PC-3 (cell line): ENCODE data around the gene MOAP1. TPM values are rescaled to one million over a fixed set of nuclear protein-coding genes. Genes with fewer than 3 reads are reported as not detected.

ENCODE experiments used
- ATAC-seq: fragments of 200-7000 bp; cut with Tn5 transposase; 2 replicates; pipeline ENCODE4 v1.9.1; 2020; ENCODE audit warnings: mild to moderate bottlenecking, moderate library complexity
- BruUV-seq: library from RNA; stranded (reverse); fragments of 400-500 nt; replicated peaks from 2 replicates; lab custom pipeline; 2021; lab: Mats Ljungman, UMichigan
- CTCF ChIA-PET: fragments of 300-600 bp; sonication (Branson Sonifier 250); formaldehyde crosslinking; loops from one replicate; lab custom pipeline; 2022; ENCODE audit warnings: antibody characterized with exemption; lab: Charles Lee
- POLR2A ChIA-PET: fragments of 300-600 bp; sonication (Branson Sonifier 250); formaldehyde crosslinking; loops from one replicate; lab custom pipeline; 2022; ENCODE audit warnings: antibody characterized with exemption; ENCODE audit not compliant: unreplicated experiment; lab: Charles Lee
- DNase-seq: peaks from one replicate; pipeline ENCODE4 v3.0.0-alpha.2; 2015
- H2AFZ ChIP-seq: fragments of 300-600 bp; sonication (generic); 2 replicates; pipeline ENCODE4 v1.6.0; 2016; ENCODE audit warnings: antibody characterized with exemption, low read length
- H3F3A ChIP-seq: fragments of 300-600 bp; sonication (generic); one replicate; pipeline ENCODE4 v1.6.0; 2017; ENCODE audit warnings: antibody characterized with exemption, low read length, control low read depth, mild to moderate bottlenecking; ENCODE audit not compliant: unreplicated experiment
- H3K27ac ChIP-seq: fragments of 300-600 bp; sonication (generic); 2 replicates; pipeline ENCODE4 v1.5.1; 2016; ENCODE audit warnings: mild to moderate bottlenecking, low read length
- H3K27me3 ChIP-seq: fragments of 300-600 bp; sonication (generic); 2 replicates; pipeline ENCODE4 v1.6.1; 2016; ENCODE audit warnings: low read length, mixed read lengths
- H3K36me3 ChIP-seq: fragments of 300-600 bp; sonication (generic); 2 replicates; pipeline ENCODE4 v1.6.1; 2016; ENCODE audit warnings: low read depth, mixed run types, low read length, mixed read lengths
- H3K4me1 ChIP-seq: fragments of 300-600 bp; sonication (generic); 2 replicates; pipeline ENCODE4 v1.5.1; 2016; ENCODE audit warnings: low read length; ENCODE audit not compliant: insufficient read depth
- H3K4me2 ChIP-seq: fragments of 300-600 bp; sonication (generic); 2 replicates; pipeline ENCODE4 v1.6.0; 2016; ENCODE audit warnings: low read length
- H3K4me3 ChIP-seq: fragments of 300-600 bp; sonication (generic); 2 replicates; pipeline ENCODE4 v1.5.1; 2016; ENCODE audit warnings: mild to moderate bottlenecking, low read length, mixed read lengths
- H3K79me2 ChIP-seq: fragments of 300-600 bp; sonication (generic); 2 replicates; pipeline ENCODE4 v1.6.1; 2017; ENCODE audit warnings: low read length, mixed read lengths
- H3K9ac ChIP-seq: fragments of 300-600 bp; sonication (generic); 2 replicates; pipeline ENCODE4 v1.6.0; 2016; ENCODE audit warnings: mild to moderate bottlenecking, low read length
- H3K9me2 ChIP-seq: fragments of 300-600 bp; sonication (generic); replicated peaks from 2 replicates; pipeline ENCODE4 v1.6.1; 2016; ENCODE audit warnings: mixed run types, low read length, mixed read lengths
- H3K9me3 ChIP-seq: fragments of 300-600 bp; sonication (generic); 2 replicates; pipeline ENCODE4 v1.6.1; 2016; ENCODE audit warnings: low read length, mixed read lengths
- H4K20me1 ChIP-seq: fragments of 300-600 bp; sonication (generic); 2 replicates; pipeline ENCODE4 v1.6.1; 2016; ENCODE audit warnings: low read length, mixed read lengths
- CTCF ChIP-seq: fragments of 300-600 bp; sonication (generic); conservative IDR thresholded peaks from 2 replicates; pipeline ENCODE4 v1.5.1; 2017; ENCODE audit warnings: antibody characterized with exemption, low read depth, mild to moderate bottlenecking, low read length
- EZH2 ChIP-seq: fragments of 300-600 bp; sonication (generic); IDR thresholded peaks from one replicate; pipeline ENCODE4 v1.6.1; 2017; ENCODE audit warnings: antibody characterized with exemption, mild to moderate bottlenecking, low read length; ENCODE audit not compliant: unreplicated experiment
- EZH2phosphoT487 ChIP-seq: fragments of 300-600 bp; sonication (generic); IDR thresholded peaks from 2 replicates; pipeline ENCODE4 v1.6.1; 2018; ENCODE audit warnings: mild to moderate bottlenecking, antibody characterized with exemption, low read length, borderline replicate concordance
- intact Hi-C: fragments of 100-400 bp; cut with micrococcal nuclease; formaldehyde crosslinking; loops from 2 replicates; pipeline ENCODE4 v1.9.0; 2023
- total RNA-seq: library from RNA; depleted of rRNA; stranded (reverse); fragments of >200 nt; gene quantifications from 2 replicates; pipeline ENCODE4 v1.2.3, GENCODE V29; 2014

MOAP1 gene
- total RNA-seq, 1 experiment from 2014 or later = 15.6 TPM

DNA sequence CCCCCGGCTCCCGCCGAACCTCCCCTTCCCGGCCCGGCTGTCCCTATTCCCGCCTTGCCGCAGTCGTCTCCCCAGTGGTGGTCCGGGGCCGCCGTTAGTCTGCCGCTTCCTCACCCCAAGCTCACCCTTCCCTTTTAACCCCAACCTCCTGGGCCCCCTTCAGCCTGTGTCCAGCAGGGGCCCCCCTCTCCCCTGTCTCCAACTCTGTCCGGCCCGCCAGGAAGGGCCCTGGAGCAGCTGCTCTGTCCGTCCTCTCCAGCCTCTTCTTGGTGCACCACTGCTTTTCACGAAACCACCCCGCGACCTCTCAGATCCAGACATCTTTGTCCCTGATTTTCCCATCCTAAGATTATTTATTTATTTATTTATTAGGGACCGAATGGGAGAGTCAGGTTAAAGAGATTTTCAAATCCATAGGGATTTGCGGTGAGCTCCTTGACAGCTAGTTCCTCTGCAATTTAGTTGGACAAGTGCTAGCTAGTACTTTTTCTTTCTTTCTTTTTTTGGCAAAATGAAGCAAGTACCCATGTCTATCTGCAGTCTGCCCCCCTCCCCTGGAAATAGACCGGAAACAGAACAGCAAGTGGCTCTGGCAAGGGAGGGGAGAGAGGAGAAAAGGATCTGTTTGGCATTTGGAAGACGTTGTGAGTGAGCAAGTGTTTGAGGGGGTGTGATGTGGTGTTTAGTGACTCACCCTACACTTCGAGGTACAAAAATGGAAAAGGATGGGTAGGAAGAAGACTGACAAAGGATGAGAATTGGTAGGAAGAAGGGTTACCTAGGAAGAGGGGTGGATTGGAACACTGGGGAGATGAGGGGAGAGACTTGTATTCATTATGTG is 23.0 kb upstream of the MOAP1 start:
- TF ChIP-seq EZH2phosphoT487 = no peak
- TF ChIP-seq CTCF = peak; percentile 53; the same call in 1 of the 2 replicates
- Histone ChIP-seq H2AFZ (peak overlapping the region; percentile 88), H3K4me2 (peak overlapping the region; percentile 91), H4K20me1 (no peaks in the 10 kb centered on the region), H3K27me3 (no peaks in the 10 kb centered on the region), H3K4me1 (peaks cover 17% of the 10 kb centered on the region; the same call in 1 of the 2 replicates), H3K79me2 (peaks cover 56% of the 10 kb centered on the region), H3K36me3 (peaks cover 5% of the 10 kb centered on the region; the same call in 1 of the 2 replicates), H3K4me3 (peak overlapping the region; percentile 78), H3F3A (no peaks in the 10 kb centered on the region), H3K9me2 (no peaks in the 10 kb centered on the region), H3K9ac (peak overlapping the region; percentile 86), H3K9me3 (no peaks in the 10 kb centered on the region), H3K27ac (peak overlapping the region; percentile 62)
- POLR2A ChIA-PET = interaction anchor here (0.8 to 1.3 kb wide), 3 partner anchors 21 to 92 kb away, joined by 3 to 5 read pairs (median 5); partner anchors contain the start of genes ITPK1, LYSET and MOAP1
- DNase-seq (peak; percentile 51), ATAC-seq (peak; percentile 76)
- CTCF ChIA-PET = interaction anchor here (0.6 to 1.2 kb wide), 5 partner anchors 11 to 189 kb away, joined by 3 to 5 read pairs (median 4); no protein-coding TSS in a partner anchor
- intact Hi-C loops = loop anchor here (1.0 to 5.0 kb wide), 3 partner anchors 23 to 410 kb away; partner anchors contain the start of genes LYSET and MOAP1
- BruUV-seq = TSS peak; percentile 51

- ChIA-PET CTCF (interaction anchor here (0.5 to 1.2 kb wide), 7 partner anchors 12 to 768 kb away, joined by 3 to 5 read pairs (median 4); no protein-coding TSS in a partner anchor), POLR2A (interaction anchor here (0.8 to 1.3 kb wide), 4 partner anchors 20 to 330 kb away, joined by 3 to 6 read pairs (median 5); partner anchors contain the start of genes ITPK1, LYSET and MOAP1)
- H2AFZ ChIP-seq = peak within 1 kb of the TSS; percentile 88
- H3K36me3 ChIP-seq = peaks cover 5% of the 10 kb centered on the region; the same call in 1 of the 2 replicates
- no peaks in the 10 kb centered on the region for H3F3A ChIP-seq
- H3K4me3 ChIP-seq = peak within 1 kb of the TSS; percentile 78
- no peaks in the 10 kb centered on the region for H3K9me3 ChIP-seq
- TSS peak; percentile 72 for BruUV-seq
- ATAC-seq (peak; percentile 90), DNase-seq (peak; percentile 97)
- peaks cover 56% of the 10 kb centered on the region for H3K79me2 ChIP-seq
- peaks cover 17% of the 10 kb centered on the region; the same call in 1 of the 2 replicates for H3K4me1 ChIP-seq
- no peaks in the 10 kb centered on the region for H4K20me1 ChIP-seq
- intact Hi-C loops = loop anchor here (1.0 to 5.0 kb wide), 3 partner anchors 22 to 410 kb away; partner anchors contain the start of genes LYSET and MOAP1
- no peaks in the 10 kb centered on the region for H3K27me3 ChIP-seq
- H3K4me2 ChIP-seq = peak within 1 kb of the TSS; percentile 91
- H3K27ac ChIP-seq = peak within 1 kb of the TSS; percentile 62
- no peak for TF ChIP-seq EZH2phosphoT487
- TF ChIP-seq CTCF = no peak
- TF ChIP-seq EZH2 = no peak
- peak within 1 kb of the TSS; percentile 86 for H3K9ac ChIP-seq
- H3K9me2 ChIP-seq = no peaks in the 10 kb centered on the region
These were observed 22.2 kb upstream of the MOAP1 start, which contains the start of the genes GON7 and UBR7 for GRCh38 chr14:93206793-93207467. Gene GON7 (minus strand): TSS chr14:93207065. CDS start chr14:93207037, 28 bp downstream. Gene UBR7 (plus strand): TSS chr14:93207256. CDS start chr14:93207292, 36 bp downstream.
